Adrenal gland (tissue), 5 donors: ENCODE results near the gene OAS1.

Experiments
- CTCF ChIP-seq, 6 experiments: fragments of 450-650 bp in 4 of 6; fragments of 200-600 bp in 2 of 6; sonication (generic) in 1 of 6; IDR thresholded peaks; 1 replicate in 5 of 6; 2 replicates in 1 of 6; pipeline versions ENCODE4 v1.5.1 to v1.8.0; 2016 to 2021; ENCODE audit warnings: antibody characterized with exemption in 6 of 6, mild to moderate bottlenecking in 2 of 6, moderate library complexity in 1 of 6
- POLR2A ChIP-seq, 2 donors: fragments of 450-650 bp; IDR thresholded peaks; one replicate each; pipeline ENCODE4 v1.6.1; 2017; ENCODE audit warnings: antibody characterized with exemption in 2 of 2, mild to moderate bottlenecking in 2 of 2, moderate library complexity in 1 of 2
- donor health status: DM: no; HTN: no; CAD: no.

DNA sequence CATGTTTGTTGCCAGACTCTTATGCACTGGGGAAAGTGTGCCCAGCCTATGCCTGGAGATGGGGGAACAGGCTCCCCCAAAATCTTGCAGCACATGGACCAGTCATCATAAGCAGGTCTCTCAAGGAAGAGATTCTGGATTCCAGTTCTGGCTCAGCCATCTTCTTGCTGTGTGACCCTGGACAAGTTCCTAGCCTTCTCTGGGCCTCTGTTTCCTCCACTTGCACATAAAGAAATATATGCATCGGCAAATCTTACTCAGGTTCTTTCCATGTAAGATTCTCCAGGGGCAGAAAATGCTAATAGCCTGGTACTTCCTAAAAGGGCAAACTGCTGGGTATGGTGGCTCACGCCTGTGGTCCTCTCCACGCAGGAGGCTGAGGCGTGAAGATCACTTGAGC, 38.8 kb downstream of the OAS1 start:
- TF ChIP-seq POLR2A (IDR thresholded peaks at IDR 0.05) (no peak), CTCF (IDR thresholded peaks at IDR 0.05) (no peak)
